Urothelium cell line (cell line): ENCODE results near the gene ENPP6.

ENCODE experiments used
- DNase-seq: peaks from one replicate; pipeline ENCODE4 v3.0.0; 2011; ENCODE audit warnings: low spot score, mixed read lengths
- FAIRE-seq: peaks from 2 replicates; lab custom pipeline; 2011; peaks lifted over from hg19 to GRCh38; lab: Jason Lieb, UNC

Gene ENPP6

GRCh38 chr4:184110452-184111224, 107.0 kb downstream of the ENPP6 start:
- DNase-seq (no peak), FAIRE-seq (no peak)

- DNase-seq (no peak), FAIRE-seq (no peak)
Observed at GRCh38 chr4:184108006-184108501, 109.6 kb downstream of the ENPP6 start.

GRCh38 chr4:184104419-184105101, 113.1 kb downstream of the ENPP6 start:
- FAIRE-seq (no peak), DNase-seq (no peak)

- FAIRE-seq (no peak), DNase-seq (no peak)
Observed at GRCh38 chr4:184103527-184104264, 114.0 kb downstream of the ENPP6 start.

GRCh38 chr4:184102927-184103326, 114.7 kb downstream of the ENPP6 start:
- FAIRE-seq (no peak), DNase-seq (no peak)

GRCh38 chr4:184102488-184102887, 115.2 kb downstream of the ENPP6 start:
- no peak for FAIRE-seq

GRCh38 chr4:184101711-184102110, 116.0 kb downstream of the ENPP6 start:
- DNase-seq (no peak), FAIRE-seq (no peak)

More at GRCh38 chr4:184102488-184102887, 115.2 kb downstream of the ENPP6 start:
- DNase-seq = no peak

GRCh38 chr4:184100297-184100885, 117.3 kb downstream of the ENPP6 start:
- DNase-seq (no peak), FAIRE-seq (no peak)

- FAIRE-seq = no peak
- DNase-seq = no peak
Observed at GRCh38 chr4:184099535-184099966, 118.1 kb downstream of the ENPP6 start.

- FAIRE-seq (no peak), DNase-seq (no peak)
Observed at GRCh38 chr4:184099000-184099399, 118.7 kb downstream of the ENPP6 start.

GRCh38 chr4:184097815-184098214, 119.9 kb downstream of the ENPP6 start:
- FAIRE-seq = no peak

GRCh38 chr4:184097241-184097605, 120.5 kb downstream of the ENPP6 start:
- no peak for DNase-seq
- FAIRE-seq = no peak

More at GRCh38 chr4:184097815-184098214, 119.9 kb downstream of the ENPP6 start:
- DNase-seq = no peak

- no peak for FAIRE-seq
- no peak for DNase-seq
Observed at GRCh38 chr4:184096561-184097240, 121.0 kb downstream of the ENPP6 start.

GRCh38 chr4:184094532-184095159, 123.0 kb downstream of the ENPP6 start:
- DNase-seq = no peak
- no peak for FAIRE-seq

- FAIRE-seq = no peak
Observed at GRCh38 chr4:184091986-184092385, 125.7 kb downstream of the ENPP6 start.

GRCh38 chr4:184090571-184090970, 127.1 kb downstream of the ENPP6 start:
- FAIRE-seq (no peak), DNase-seq (no peak)

More at GRCh38 chr4:184091986-184092385, 125.7 kb downstream of the ENPP6 start:
- DNase-seq = no peak

GRCh38 chr4:184080674-184081073, 137.0 kb downstream of the ENPP6 start:
- DNase-seq = no peak
- FAIRE-seq = no peak

GRCh38 chr4:184074677-184075388, 142.8 kb downstream of the ENPP6 start:
- DNase-seq (no peak), FAIRE-seq (no peak)

GRCh38 chr4:184067931-184068554, 149.6 kb downstream of the ENPP6 start:
- FAIRE-seq (no peak), DNase-seq (no peak)
